Myocyte (in vitro differentiated cells): ENCODE data around the gene PCMTD2. TPM values are rescaled to one million over a fixed set of nuclear protein-coding genes. Genes with fewer than 3 reads are reported as not detected.

Experiments used
- DNase-seq: peaks from one replicate; pipeline ENCODE4 v3.0.0-alpha.2; 2012; ENCODE audit warnings: low read depth
- polyA plus RNA-seq: library from polyadenylated mRNA; unstranded; fragments of >200 nt; gene quantifications from one replicate; pipeline ENCODE4 v1.2.1, GENCODE V29; 2012; ENCODE audit warnings: missing spikeins
- total RNA-seq: library from RNA; depleted of rRNA; stranded (reverse); fragments of >200 nt; gene quantifications from 2 replicates; pipeline ENCODE4 v1.2.3, GENCODE V29; 2014

Gene PCMTD2
- total RNA-seq = 62.3 and 94.6 TPM in 2 replicates
- 25.8 TPM for polyA plus RNA-seq

- DNase-seq = peak; percentile 86
Observed at GRCh38 chr20:64255361-64256281, at the start of gene PCMTD2. Gene PCMTD2 (plus strand): TSS chr20:64255748. CDS start chr20:64259966, 4,218 bp downstream.

DNA sequence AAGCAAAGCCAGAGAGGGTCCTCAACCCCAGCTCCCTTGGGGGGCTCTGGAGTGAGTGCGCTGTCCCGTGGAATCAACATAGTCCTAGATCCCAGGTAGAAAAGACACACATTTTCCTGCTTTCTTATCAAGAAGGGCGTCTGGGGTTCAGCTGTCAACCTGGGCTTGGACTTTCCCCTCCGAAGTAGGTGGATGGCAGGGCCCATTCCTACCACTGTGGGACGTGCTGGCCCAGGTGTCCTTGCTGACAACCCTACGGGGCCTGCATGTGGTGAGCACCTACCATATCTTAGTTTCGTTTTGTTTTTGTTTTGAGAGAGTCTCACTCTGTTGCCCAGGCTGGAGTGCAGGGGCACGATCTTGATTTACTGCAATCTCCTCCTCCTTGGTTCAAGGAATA lies 48.9 kb upstream of the PCMTD2 start:
- no peak for DNase-seq

DNA sequence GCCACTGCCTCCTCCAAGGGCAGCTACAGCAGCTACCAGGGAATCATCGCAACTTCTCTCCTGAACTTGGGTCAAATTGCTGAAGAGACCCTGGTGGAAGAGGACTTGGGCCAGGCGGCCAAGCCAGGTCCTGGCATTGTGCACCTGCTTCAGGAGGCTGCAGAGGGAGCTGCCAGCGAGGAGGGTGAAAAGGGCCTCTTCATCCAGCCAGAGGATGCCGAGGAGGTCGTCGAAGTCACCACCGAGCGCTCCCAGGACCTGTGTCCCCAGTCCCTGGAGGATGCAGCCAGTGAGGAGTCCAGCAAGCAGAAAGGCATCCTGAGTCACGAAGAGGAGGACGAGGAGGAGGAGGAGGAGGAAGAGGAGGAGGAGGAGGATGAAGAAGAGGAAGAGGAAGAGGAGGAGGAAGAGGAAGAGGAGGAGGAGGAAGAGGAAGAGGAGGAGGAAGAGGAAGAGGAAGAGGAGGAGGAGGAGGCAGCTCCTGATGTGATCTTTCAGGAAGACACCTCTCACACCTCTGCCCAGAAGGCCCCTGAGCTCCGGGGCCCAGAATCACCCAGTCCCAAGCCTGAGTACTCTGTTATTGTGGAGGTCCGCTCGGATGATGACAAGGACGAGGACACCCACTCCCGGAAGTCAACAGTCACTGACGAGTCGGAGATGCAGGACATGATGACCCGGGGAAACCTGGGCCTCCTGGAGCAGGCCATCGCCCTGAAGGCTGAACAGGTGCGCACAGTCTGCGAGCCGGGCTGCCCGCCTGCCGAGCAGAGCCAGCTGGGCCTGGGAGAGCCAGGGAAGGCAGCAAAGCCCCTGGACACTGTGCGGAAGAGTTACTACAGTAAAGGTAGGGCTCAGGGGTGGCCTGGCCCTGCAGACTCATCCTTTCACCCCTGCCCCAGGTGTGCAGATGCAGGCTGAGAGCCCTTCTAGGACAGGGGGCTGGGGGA lies 47.6 kb upstream of the PCMTD2 start:
- DNase-seq = no peak

DNA sequence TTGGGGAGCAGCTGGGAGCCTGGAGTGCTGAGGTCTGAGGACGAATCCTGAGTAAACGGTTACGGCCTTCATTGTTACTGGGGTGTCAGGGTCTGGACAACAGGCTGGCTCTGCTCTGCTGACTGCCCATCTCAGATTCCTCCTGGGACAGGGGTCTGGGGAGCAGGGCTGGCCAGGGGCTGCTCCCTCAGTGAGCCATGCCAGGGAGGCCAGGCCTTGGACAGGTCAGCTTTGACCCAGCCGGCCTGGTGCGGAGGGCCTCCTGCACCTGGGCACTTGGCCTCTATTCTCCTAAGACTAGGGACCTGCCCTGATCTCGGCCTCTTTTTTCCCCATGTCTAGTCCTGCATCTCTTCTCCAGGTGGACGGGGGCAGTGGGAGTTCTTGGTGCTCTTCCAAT lies 46.4 kb upstream of the PCMTD2 start:
- no peak for DNase-seq

DNA sequence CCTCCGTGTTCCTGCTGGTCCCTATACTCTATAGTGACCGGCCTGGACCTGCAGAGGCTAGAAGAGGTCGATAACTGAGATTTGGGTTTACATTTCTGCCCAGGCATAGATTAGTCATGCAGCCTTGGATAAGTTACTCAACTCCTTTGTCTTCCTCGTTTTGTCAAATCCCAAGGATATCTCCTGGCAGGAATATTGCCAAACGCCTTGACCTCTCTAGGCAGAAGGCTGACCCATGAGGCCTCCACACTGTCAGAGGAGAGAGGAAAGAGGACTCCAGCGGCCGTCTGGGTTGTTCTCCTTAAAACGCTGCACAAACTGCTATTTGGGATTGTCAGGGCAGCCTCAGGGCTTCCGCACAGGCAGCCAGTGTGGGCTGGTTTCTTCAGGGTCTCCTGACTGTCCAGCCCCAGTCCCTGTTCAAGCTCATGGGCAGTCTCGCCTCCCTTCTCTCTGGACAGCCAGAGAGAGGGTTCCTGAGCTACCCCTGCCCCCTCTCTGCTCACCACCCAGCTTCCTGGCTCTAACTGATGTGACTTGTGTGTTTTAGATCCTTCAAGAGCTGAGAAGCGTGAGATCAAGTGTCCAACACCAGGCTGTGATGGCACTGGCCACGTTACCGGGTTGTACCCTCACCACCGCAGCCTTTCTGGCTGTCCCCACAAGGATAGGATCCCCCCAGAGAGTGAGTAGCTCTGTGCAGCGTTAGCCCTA lies 44.7 kb upstream of the PCMTD2 start:
- DNase-seq = no peak

DNA sequence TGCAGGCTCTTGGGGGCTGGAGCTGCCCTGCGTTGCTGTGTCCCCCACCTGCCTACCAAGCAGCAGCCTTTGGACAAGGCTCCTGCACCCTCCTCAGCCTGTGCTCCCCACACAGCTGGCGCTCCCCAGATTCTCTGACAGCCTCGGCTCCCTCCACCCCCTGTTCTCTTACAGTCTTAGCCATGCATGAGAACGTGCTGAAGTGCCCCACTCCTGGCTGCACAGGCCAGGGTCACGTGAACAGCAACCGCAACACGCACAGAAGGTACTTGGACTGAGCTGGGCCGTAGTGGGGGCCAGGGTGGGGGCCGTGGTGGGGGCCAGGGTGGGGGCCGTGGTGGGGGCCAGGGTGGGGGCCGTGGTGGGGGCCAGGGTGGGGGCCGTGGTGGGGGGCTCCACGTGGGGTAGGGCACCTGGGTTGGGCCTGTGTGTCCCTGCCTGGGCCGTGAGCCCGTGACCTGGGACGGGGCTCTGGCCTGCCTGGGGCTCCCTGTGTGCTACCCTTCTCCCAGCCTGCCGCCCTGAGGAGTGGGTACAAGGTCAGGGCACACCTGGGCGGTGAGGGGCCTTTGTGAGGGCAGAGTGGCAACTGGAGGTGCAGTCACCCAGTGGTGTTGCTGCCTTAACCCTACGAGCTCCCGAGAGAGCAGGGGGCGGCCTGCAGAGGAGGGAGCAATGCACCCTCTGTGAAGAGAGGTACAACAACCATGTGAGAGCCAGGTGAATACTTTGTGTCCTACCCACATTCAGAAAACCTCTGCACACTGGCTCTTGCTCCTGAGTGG lies 43.5 kb upstream of the PCMTD2 start:
- no peak for DNase-seq

- peak; percentile 43 for DNase-seq
Observed at GRCh38 chr20:64212755-64213154, 42.8 kb upstream of the PCMTD2 start.

- no peak for DNase-seq
Observed at GRCh38 chr20:64214113-64214512, 41.4 kb upstream of the PCMTD2 start.

DNA sequence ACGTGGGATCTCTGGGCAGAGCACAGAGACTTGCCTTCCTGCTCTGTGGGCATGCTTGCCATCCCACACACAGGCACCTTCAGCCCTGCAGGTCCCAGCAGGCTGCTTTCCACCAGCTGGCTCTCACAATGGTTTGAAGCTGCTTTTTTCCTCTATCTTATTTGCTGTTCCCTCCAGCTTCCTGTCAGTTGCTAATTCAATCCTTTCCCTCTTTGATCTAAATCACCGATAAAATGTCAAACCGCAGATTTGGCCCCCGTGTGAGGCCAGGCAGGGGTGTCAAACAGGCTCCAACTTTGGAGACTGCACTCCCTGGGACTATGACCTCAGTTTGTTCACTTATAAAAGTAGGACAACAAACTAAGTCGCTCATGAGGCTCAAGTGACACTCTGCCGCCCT lies 40.6 kb upstream of the PCMTD2 start:
- no peak for DNase-seq

DNA sequence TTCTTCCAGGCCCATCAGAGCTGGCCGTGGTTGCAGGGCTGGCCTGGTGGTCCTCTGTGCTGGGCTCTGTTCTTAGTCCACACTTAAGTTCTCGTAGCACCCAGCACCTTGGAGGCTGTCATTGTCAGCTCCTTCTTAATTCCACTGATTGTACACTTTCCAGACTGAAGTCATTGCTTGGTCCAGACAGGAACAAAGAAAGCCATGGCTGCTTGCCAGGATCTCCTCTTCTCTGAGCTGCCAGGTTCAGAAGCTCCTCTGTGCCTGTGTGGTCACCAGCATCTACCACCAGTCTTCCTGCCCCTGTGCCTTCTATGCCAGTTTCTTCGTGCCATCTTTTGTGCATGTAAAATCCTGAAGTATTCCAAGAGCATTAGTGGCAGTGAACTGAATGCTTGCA lies 39.5 kb upstream of the PCMTD2 start:
- DNase-seq = no peak

- no peak for DNase-seq
Observed at GRCh38 chr20:64216910-64217309, 38.6 kb upstream of the PCMTD2 start.

DNA sequence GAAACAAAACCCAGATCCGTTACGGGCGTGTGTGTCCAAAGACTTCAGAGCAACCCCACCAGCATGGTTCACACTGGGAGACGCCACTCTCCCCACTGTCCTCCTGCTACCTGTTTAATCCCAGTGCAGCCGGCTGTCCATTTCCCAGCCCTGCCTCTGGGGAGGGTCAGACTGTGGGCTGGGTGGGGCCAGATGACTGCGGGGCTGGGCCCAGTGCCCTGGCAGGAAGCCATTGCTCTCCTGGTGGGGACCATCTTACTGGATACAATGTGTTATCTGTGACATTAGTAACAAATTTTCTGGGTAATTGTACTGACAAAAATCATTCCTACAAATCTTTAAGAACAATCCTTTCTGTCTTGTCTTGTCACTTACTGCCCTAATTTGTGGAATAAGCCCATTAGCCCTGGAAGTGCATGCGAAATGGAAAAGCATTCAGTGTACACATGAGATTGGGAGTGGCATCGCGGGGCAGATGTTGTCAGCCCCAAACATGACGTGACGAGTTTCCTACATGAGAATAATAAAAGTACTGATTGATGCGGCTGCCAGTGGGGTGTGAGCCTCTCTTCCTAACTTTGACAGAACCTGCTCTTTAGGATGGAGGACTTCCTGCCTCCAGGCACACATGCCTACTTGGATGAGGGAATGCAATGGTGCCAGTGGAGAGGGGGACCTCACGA lies 37.9 kb upstream of the PCMTD2 start:
- no peak for DNase-seq

DNA sequence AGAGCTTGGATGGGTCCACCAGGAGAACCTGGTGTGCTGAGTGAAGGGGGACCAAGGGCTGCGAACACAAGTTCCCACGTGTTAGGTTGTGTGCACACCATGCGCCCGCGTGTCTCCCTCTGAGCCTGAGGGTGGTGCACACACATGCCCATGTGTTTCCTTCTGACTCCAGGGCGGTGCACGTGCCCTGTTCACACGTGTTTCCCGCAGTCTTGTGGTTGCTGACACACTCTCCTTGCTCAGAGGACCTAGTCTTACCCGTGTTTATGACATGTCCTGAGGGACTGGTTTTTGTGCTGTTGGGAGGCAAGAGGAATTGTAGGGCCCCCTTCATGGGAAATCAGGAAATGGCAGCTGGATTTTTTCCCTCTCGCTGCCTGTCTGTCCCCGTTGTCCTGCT lies 36.3 kb upstream of the PCMTD2 start:
- no peak for DNase-seq

- DNase-seq = no peak
Observed at GRCh38 chr20:64219730-64220129, 35.8 kb upstream of the PCMTD2 start.

GRCh38 chr20:64220420-64220819 lies 35.1 kb upstream of the PCMTD2 start:
- DNase-seq = no peak

- DNase-seq = peak; percentile 52
Observed at GRCh38 chr20:64220891-64221527, 34.5 kb upstream of the PCMTD2 start.

GRCh38 chr20:64222291-64222735 lies 33.2 kb upstream of the PCMTD2 start:
- DNase-seq = peak; percentile 77

GRCh38 chr20:64222851-64223525 lies 32.6 kb upstream of the PCMTD2 start:
- DNase-seq = no peak
